GM18526 (cell line): ENCODE results near the gene LHFPL2.

Experiments
- POLR2A ChIP-seq: IDR thresholded peaks from 3 replicates; pipeline ENCODE4 v1.6.1; 2011; ENCODE audit not compliant: insufficient read length; ENCODE audit errors: extremely low read depth

LHFPL2 gene

DNA sequence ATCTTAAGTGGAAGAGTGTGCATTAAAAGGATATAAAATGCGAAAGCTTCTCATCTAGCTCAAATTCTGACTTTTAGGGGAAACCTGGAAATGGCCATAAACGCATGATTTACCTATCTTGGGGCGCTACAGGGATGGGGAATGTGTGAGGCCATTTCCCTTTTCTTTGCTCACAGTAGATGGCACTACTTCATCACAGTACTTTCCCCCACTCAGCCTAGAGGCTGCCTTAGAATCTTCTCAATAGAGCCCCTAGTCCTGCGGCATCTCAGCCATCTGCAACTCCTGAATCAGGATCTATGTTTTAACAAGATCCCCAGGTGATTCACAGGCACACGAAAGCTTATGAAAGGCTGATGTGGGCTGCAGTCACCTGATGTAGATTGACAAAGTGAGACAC lies 110.8 kb downstream of the LHFPL2 start:
- TF ChIP-seq POLR2A: no peak

GRCh38 chr5:78537411-78537810 lies 111.2 kb downstream of the LHFPL2 start:
- no peak for TF ChIP-seq POLR2A

DNA sequence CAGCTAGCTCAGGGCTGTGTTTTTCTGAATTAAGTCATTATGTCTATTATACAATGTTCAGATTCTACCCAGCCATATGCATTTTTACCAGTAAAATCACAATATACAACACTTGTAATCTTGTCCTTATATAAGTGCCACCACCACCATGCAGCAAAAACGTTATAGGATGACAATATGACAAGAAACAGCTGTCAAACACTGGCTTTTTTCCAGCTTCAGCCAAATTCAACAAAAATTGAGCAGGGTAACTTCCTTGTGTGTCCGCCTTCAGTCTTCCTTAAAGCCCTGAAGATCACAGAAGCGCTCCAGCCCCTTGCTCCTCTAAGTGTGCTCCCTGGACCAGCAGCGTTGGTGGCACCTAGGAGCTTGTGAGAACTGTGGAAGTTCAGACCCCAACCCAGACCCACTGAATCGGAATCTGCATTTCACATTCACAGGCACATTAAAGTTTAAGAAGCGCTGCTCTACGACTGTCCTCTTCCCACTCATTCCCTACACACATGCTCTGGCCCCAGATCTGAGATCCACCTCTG lies 111.8 kb downstream of the LHFPL2 start:
- TF ChIP-seq POLR2A: no peak

DNA sequence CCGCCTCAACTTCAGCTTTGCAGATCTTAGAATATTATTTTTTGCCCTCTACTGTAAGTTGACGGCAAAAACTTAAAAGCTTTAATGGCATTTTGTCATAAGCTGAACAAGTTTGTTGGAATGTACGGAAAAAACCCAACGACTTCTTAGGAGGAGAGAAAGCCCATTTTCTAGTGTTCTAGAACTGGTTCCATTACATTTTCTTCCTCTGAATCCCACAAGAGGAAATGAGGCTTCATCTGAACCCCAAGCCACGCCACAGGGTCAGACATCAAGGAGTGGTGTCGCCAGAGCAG lies 113.7 kb downstream of the LHFPL2 start:
- no peak for TF ChIP-seq POLR2A

DNA sequence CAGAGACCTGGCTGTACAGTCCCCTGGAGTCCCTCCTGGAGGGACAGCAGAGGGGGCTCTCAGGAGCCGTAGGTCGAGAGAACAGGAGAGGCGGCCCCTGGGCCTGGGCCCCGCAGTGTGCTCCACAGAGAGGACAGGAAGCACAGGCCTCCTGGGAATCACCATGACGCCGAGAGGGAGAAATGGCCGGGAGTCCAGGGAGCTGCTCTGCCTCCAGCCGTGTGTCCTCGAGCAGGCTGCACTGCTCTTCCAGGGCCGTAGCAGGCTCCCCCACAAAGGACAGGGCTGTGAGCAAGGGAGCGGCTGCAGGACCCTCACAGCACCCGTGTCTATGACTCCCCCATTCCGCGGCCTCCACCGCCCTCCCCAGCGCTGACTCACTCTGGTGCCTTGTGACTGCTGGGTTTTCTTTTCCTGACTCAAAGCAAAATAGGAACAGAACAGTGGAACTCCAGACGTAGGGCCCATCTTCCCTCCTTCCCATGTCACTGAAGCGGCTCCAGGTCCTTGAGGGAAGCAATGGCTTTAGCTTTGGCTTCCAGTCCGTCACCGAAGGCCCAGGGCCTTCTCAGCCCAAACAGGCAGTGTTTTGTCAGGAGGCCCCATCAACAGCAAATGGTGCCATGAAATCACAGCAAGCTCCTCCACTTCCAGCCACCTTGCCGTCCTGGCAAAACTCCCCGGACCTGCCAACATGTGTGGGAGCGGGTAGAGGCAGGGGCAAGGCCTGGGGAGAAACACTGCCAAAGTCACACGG lies 114.2 kb downstream of the LHFPL2 start:
- no peak for TF ChIP-seq POLR2A

- no peak for TF ChIP-seq POLR2A
Observed at GRCh38 chr5:78533356-78533755, 115.2 kb downstream of the LHFPL2 start.

DNA sequence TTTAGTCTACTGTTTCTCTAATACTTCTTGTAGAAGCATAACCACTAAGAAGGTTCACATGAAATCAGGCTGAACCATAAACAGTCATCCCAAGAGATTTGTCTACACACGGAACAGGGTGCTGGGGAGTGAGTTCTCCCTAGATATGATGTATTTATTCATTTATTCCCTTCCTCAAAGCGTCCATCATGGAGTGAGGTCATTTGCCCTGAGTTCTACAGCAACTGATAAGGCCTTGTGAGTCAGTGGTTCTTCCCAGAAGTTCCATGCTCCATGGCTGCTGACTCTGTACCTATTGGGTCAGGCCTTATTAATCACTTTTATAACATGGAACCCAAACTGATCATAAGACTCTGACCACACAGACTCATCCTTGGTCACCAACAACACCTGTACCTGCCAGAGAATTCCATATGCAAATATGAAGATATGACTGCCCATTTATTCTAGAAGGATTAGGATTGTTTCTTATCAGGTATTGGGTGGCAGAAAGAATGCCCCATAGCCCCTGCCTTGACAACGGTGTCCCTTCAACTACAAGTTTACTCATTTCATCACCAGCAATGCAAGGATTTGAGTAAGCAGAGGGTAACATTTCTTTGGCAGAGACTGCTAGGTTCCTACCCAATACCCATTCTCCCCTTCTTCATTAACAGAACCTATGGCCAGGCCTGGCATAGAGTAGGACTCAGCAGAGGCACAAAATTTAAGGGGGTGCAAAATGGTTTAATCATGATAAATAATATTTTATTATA lies 118.1 kb downstream of the LHFPL2 start:
- TF ChIP-seq POLR2A: no peak

DNA sequence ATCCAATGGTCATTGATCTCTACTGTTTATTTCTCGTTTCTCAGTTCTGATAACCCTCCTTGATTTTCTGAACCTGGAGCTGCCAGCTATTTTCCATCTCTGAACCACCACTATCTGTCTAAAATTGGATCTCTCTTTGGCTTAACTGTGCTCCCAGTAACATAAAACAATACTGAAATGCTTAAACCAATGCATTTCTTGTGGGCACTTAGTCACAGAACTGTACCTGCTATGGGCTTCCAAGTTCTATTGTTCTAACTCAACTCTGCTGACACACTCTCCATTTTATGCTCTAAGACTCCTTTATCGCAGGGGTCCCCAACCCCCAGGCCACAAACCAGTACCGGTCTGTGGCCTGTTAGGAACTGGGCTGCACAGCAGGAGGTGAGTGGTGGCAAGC lies 120.6 kb downstream of the LHFPL2 start:
- no peak for TF ChIP-seq POLR2A

- no peak for TF ChIP-seq POLR2A
Observed at GRCh38 chr5:78527054-78527859, 121.3 kb downstream of the LHFPL2 start.

DNA sequence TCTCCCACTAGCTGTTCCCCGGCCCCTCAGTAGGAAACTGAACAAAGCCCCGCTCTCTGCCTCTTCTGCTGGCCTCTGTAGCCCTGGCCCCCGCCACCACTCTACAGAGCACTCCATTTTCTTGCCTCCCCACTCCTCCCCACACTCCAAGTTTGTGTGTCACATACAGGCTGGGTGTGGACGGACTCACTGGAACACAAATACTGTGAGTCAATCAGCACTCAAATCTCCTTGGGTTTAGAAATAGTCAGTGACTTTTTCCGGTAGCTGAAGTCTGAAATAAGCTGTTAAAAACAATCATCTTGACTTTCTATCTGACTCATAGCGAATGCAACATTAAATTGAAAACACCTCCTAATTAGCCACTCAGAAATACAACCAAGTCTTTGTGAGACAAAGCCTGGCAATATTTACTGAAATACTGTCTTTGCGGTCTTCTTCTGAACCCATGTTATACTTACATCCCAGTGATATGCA lies 122.5 kb downstream of the LHFPL2 start:
- TF ChIP-seq POLR2A: no peak

DNA sequence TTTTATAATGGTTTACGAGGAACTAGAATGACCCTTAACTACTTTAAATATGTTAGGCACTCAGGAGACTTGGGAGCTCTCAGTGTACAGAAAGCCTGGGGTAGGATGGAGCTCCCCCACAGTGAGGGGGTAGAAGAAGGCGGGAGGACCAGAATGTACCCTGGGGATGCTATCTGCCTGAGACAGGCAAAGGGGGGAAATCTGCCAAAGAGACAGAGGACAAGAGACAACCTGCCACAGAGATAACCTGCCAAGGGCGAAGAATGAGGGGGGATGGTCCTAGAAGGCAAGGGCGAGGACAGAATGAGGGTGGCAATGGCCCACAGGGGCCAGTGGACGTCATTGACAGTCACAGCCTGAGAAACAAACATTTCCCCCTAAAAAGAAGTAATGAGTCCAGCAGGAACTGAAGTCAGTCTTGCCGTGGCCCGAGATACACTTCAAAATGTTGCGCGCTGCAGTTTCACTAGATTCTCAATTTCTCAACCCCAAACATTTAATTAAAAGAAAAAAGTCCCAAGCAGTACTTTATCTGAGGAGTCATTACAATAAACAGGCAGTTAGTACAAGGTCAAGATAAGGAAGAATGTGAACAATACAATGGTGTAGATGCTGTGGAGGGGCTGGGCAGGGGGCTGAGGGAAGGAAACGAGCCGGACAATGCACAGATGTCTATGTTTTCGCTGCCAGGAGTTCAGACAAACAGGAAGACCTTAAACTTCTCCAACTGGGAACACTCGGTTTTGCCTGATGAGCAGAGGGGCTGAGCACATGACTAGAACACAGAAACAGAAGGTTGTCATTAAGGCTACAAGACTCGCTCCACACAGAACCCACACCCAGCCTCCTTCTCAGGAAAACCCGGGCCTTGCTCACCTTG lies 125.0 kb downstream of the LHFPL2 start:
- TF ChIP-seq POLR2A: no peak

DNA sequence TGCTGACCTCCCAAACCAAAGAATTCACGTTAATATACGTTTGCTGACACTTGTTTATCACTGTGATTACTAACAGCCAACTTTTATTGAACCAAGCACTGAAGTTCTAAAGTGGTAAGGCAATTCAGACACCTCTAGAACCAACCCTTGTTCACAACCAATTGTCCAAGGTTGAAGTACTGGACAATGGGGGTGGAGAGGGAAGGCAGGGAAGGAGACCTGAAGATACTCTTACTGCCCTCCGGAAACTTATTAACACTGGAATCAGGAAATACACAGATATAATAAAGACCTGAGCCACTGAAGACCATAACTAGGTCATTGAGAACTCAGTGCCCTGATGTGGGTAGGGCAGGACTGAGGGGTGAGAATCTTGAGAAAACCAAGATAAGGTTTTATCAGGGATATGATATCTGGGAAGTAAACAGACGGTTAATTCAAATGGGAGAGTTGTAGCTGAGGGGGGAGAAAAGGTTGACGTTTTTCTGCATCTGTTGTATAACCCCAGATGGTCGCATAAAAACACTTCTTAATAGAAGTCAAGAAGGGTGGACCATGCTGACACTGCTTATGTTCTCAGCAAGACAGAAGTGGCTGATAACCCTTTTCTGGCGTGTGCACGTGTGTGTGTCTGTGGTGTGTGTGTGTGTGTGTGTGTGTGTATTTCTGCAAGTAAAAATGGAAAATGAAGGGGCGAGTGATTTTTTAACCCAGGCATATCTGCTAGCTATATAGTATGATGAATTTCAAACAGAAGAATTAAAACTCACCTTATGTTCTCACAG lies 125.9 kb downstream of the LHFPL2 start:
- TF ChIP-seq POLR2A: no peak

DNA sequence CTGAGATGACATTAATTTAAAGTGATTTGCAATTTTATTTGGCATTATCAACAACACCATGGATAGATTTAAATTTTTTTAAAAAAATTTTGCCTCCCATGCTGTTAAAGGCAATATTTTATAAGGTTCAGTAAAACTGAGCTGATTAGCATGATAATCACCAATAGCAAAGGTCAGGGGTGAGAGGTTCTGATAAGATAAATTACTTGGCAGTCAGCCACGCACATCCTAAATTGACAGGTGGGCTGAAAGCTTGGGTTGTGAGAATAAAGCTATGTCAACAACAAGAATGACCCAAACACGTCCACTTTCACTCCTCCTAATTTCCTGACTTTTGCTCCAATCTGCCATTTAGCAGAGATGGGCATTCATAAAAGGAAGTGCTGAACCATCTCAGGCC lies 127.1 kb downstream of the LHFPL2 start:
- no peak for TF ChIP-seq POLR2A

DNA sequence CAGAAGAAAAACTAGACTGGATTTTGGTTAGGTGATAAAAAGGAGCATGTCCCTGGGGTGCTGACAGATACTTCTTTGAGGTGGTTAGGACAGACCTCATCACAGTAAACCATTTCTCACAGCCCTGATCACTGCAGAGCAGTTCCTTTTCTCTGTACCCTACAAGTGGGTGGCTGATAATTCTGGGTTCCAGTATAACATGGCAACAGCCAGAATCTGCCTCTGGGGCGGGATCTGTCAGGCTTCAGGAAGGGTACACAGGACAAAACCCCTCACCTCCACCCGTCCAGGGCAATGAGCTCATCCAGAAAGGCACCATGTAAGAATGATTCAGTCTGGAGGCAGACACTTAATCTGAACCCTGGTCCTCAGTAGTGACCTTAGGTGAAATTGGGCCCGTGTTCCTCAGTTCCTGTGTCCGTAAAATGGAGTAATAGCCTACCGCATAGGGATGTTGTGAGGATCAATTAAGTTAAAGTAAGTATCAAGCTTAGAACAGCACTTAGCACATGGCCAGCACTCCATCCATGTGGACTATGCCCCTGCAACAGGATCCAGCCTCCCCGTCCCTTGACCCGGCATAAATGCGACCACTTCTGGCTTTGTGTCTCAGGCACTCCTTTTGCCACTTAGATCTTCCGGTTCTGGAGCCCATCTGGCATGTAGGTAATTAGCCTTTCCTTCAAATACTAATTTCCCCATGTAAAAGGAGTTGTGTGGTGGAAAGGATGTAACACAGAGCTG lies 129.2 kb downstream of the LHFPL2 start:
- no peak for TF ChIP-seq POLR2A
